Keratinocyte (primary cell): ENCODE measurements around the gene JAKMIP2. TPM values are rescaled to one million over a fixed set of nuclear protein-coding genes. Genes with fewer than 3 reads are reported as not detected.
A peak's percentile ranks its signal among the peaks of the same experiment; 100 is the strongest.

Source experiments
- DNase-seq: peaks from one replicate; pipeline ENCODE4 v3.0.0-alpha.2; 2011; ENCODE audit warnings: low read depth, missing footprints, low spot score
- FAIRE-seq: peaks from 2 replicates; lab custom pipeline; 2011; peaks lifted over from hg19 to GRCh38; lab: Jason Lieb, UNC
- H2AFZ ChIP-seq: 2 replicates; pipeline ENCODE4 v1.6.0; 2012; ENCODE audit warnings: low read length, control low read depth, inconsistent platforms; ENCODE audit not compliant: control insufficient read depth
- H3K27ac ChIP-seq: 2 replicates; pipeline ENCODE4 v1.5.1; 2011; ENCODE audit warnings: low read length; ENCODE audit not compliant: control insufficient read depth, insufficient read depth
- H3K27me3 ChIP-seq: 3 replicates; pipeline ENCODE4 v1.6.0; 2011; ENCODE audit warnings: low read length; ENCODE audit not compliant: control insufficient read depth, insufficient read depth; ENCODE audit errors: extremely low read depth
- H3K36me3 ChIP-seq, 2 experiments: 2 replicates in 1 of 2; 3 replicates in 1 of 2; pipeline ENCODE4 v1.5.1; 2011; ENCODE audit warnings: low read length in 2 of 2, mild to moderate bottlenecking in 1 of 2; ENCODE audit not compliant: control insufficient read depth in 2 of 2, insufficient read depth in 2 of 2; ENCODE audit errors: extremely low read depth in 1 of 2
- H3K4me1 ChIP-seq: 3 replicates; pipeline ENCODE4 v1.5.1; 2011; ENCODE audit warnings: low read length; ENCODE audit not compliant: control insufficient read depth, insufficient read depth; ENCODE audit errors: extremely low read depth
- H3K4me2 ChIP-seq: 3 replicates; pipeline ENCODE4 v1.6.0; 2011; ENCODE audit warnings: low read depth, low read length; ENCODE audit not compliant: control insufficient read depth, insufficient read depth; ENCODE audit errors: extremely low read depth
- H3K4me3 ChIP-seq, 3 experiments: fragments of 200-600 bp in 1 of 3; sonication (generic) in 1 of 3; 2 replicates in 2 of 3; 3 replicates in 1 of 3; pipeline ENCODE4 v1.5.1; 2011 to 2016; ENCODE audit warnings: low read length in 3 of 3, mild to moderate bottlenecking in 3 of 3, control low read depth in 2 of 3, inconsistent platforms in 1 of 3, low read depth in 1 of 3, mixed read lengths in 1 of 3, mixed run types in 1 of 3, moderate library complexity in 1 of 3; ENCODE audit not compliant: control insufficient read depth in 2 of 3, insufficient read depth in 2 of 3; ENCODE audit errors: extremely low read depth in 1 of 3
- H3K79me2 ChIP-seq: 2 replicates; pipeline ENCODE4 v1.6.0; 2012; ENCODE audit warnings: low read length; ENCODE audit not compliant: control insufficient read depth, insufficient read depth
- H3K9ac ChIP-seq: 3 replicates; pipeline ENCODE4 v1.6.0; 2011; ENCODE audit warnings: low read length; ENCODE audit not compliant: control insufficient read depth, insufficient read depth; ENCODE audit errors: extremely low read depth
- H3K9me1 ChIP-seq: 3 replicates; pipeline ENCODE4 v1.6.0; 2011; ENCODE audit warnings: low read length; ENCODE audit not compliant: control insufficient read depth, insufficient read depth; ENCODE audit errors: extremely low read depth
- H3K9me3 ChIP-seq: 2 replicates; pipeline ENCODE4 v1.5.1; 2012; ENCODE audit warnings: low read depth, low read length; ENCODE audit not compliant: control insufficient read depth
- H4K20me1 ChIP-seq: 3 replicates; pipeline ENCODE4 v1.6.0; 2011; ENCODE audit warnings: low read length; ENCODE audit not compliant: control insufficient read depth, insufficient read depth; ENCODE audit errors: extremely low read depth
- EZH2 ChIP-seq: IDR thresholded peaks from one replicate; pipeline ENCODE4 v1.6.1; 2012; ENCODE audit warnings: inconsistent platforms, mild to moderate bottlenecking, low read length, moderate library complexity
- dilution Hi-C: fragments of 300-500 bp; cut with MboI; formaldehyde crosslinking; loops from one replicate; pipeline ENCODE4 v1.7.0; 2020; ENCODE audit warnings: low sequenced_read_pairs; ENCODE audit not compliant: extremely low pct_ligation_motif_present
- polyA plus RNA-seq, 5 experiments: library from polyadenylated mRNA; depleted of rRNA in 3 of 5; stranded (reverse) in 3 of 5; stranded (forward) in 1 of 5; unstranded in 1 of 5; fragments of >200 nt; gene quantifications; 1 replicate in 1 of 5; 2 replicates in 3 of 5; 3 replicates in 1 of 5; pipeline versions ENCODE4 v1.2.1 to v1.2.3, GENCODE V29; 2011 to 2012; ENCODE audit warnings: missing spikeins in 2 of 5, low read depth in 1 of 5, low replicate concordance in 1 of 5
- TF ChIP-seq, protein P1 (sequence below), 3 experiments: IDR thresholded peaks in 1 of 3; conservative IDR thresholded peaks in 1 of 3; optimal IDR thresholded peaks in 1 of 3; 2 replicates in 2 of 3; 3 replicates in 1 of 3; pipeline versions ENCODE3 to v1.5.1; 2011; ENCODE audit warnings: low read length in 3 of 3, mild to moderate bottlenecking in 3 of 3, moderate library complexity in 2 of 3, control low read depth in 1 of 3, inconsistent platforms in 1 of 3; ENCODE audit not compliant: insufficient read depth in 2 of 3; ENCODE audit errors: extremely low read depth in 1 of 3

The JAKMIP2 gene
- polyA plus RNA-seq, 1 donor (not counting 4 experiments of a cell fraction or from before 2014, with no cell fraction given): not detected

DNA sequence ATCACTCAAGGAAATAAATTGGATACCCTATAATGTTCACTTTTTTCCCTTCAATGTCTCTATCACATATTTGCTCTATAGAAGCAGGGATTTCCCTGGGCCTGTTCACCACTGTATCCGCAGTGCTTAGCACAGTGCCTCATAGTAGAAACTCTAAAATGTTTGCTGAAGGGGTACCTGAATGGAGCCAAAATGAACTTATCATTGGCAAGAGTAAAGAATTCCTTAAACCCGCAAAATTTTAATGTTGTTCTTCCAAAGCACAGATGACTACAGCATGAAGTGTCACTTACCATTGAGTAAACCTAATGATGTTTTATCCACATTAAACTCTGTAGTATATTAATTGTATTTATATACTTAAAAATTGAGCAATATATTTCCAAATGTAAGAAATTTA is 96.1 kb downstream of the JAKMIP2 start:
- Histone ChIP-seq H4K20me1 (no peaks in the 10 kb centered on the region), H3K4me3 (no peak overlapping the region), H3K9me3 (no peaks in the 10 kb centered on the region), H3K9me1 (no peaks in the 10 kb centered on the region), H2AFZ (no peak overlapping the region), H3K27me3 (no peaks in the 10 kb centered on the region), H3K79me2 (no peaks in the 10 kb centered on the region), H3K4me2 (no peak overlapping the region), H3K9ac (no peak overlapping the region), H3K27ac (no peak overlapping the region), H3K36me3 (no peaks in the 10 kb centered on the region), H3K4me1 (no peaks in the 10 kb centered on the region)
- dilution Hi-C loops: no loop called here
- FAIRE-seq: no peak
- TF ChIP-seq EZH2: no peak
- TF ChIP-seq, protein P1, sequence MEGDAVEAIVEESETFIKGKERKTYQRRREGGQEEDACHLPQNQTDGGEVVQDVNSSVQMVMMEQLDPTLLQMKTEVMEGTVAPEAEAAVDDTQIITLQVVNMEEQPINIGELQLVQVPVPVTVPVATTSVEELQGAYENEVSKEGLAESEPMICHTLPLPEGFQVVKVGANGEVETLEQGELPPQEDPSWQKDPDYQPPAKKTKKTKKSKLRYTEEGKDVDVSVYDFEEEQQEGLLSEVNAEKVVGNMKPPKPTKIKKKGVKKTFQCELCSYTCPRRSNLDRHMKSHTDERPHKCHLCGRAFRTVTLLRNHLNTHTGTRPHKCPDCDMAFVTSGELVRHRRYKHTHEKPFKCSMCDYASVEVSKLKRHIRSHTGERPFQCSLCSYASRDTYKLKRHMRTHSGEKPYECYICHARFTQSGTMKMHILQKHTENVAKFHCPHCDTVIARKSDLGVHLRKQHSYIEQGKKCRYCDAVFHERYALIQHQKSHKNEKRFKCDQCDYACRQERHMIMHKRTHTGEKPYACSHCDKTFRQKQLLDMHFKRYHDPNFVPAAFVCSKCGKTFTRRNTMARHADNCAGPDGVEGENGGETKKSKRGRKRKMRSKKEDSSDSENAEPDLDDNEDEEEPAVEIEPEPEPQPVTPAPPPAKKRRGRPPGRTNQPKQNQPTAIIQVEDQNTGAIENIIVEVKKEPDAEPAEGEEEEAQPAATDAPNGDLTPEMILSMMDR (optimal IDR thresholded peaks at IDR 0.05 in 1 of 3, IDR thresholded peaks at IDR 0.05 in 1 of 3, conservative IDR thresholded peaks at IDR 0.05 in 1 of 3; ENCODE audit: extremely low read depth in 1 of 3, insufficient read depth in 2 of 3, low read length in 3 of 3): no peak
- no peak for DNase-seq

DNA sequence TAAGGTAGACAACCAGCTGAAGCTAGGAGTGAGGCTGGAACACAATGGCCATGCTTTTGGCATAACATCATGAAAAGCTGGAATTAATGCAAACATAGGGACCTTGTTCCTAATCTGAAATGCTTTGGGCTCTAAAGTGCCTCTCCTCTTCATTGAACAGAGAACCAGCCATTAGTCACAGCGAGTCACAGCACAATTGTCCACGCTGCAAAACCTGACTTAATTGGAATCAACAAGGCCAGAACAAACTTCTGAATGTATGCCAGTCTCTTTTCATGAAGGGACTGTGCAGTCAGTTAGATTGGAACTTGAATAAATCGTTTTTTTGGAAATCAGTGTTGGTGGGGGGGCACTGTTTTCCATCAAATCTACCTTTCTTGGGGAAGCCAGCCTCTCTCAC is 96.5 kb downstream of the JAKMIP2 start:
- TF ChIP-seq, protein P1 (optimal IDR thresholded peaks at IDR 0.05 in 1 of 3, IDR thresholded peaks at IDR 0.05 in 1 of 3, conservative IDR thresholded peaks at IDR 0.05 in 1 of 3; ENCODE audit: extremely low read depth in 1 of 3, insufficient read depth in 2 of 3, low read length in 3 of 3): no peak
- no peak for TF ChIP-seq EZH2
- Histone ChIP-seq H3K4me2 (no peak overlapping the region), H3K4me1 (no peaks in the 10 kb centered on the region), H3K4me3 (no peak overlapping the region), H4K20me1 (no peaks in the 10 kb centered on the region), H3K27ac (no peak overlapping the region), H3K36me3 (no peaks in the 10 kb centered on the region), H3K27me3 (no peaks in the 10 kb centered on the region), H3K9me3 (no peaks in the 10 kb centered on the region), H2AFZ (no peak overlapping the region), H3K9ac (no peak overlapping the region), H3K79me2 (no peaks in the 10 kb centered on the region), H3K9me1 (no peaks in the 10 kb centered on the region)
- dilution Hi-C loops: no loop called here
- DNase-seq (no peak), FAIRE-seq (peak; percentile 29)
